Activated T-cell treated with anti-CD3 and anti-CD28 coated beads, Interleukin-2, amount 50 U/mL, for 4 hours (primary cell): Measurements from ENCODE around the gene NET1. TPM values are rescaled to one million over a fixed set of nuclear protein-coding genes. Genes with fewer than 3 reads are reported as not detected.
A peak's percentile ranks its signal among the peaks of the same experiment; 100 is the strongest.

Source experiments
- ATAC-seq, 2 donors: fragments of 200-7000 bp; cut with Tn5 transposase; one replicate each; pipeline ENCODE4 v1.10.0; 2021
- DNase-seq: peaks from one replicate; pipeline ENCODE4 v3.0.0-alpha.2; 2020
- H3K27me3 Mint-ChIP-seq: one replicate; pipeline ENCODE4 v1.8.0; 2021; ENCODE audit warnings: low read depth, mixed read lengths
- H3K36me3 Mint-ChIP-seq: one replicate; pipeline ENCODE4 v1.8.0; 2022; ENCODE audit warnings: mixed read lengths; ENCODE audit not compliant: insufficient read depth
- H3K4me1 Mint-ChIP-seq: one replicate; pipeline ENCODE4 v1.8.0; 2021; ENCODE audit warnings: low read depth, mixed read lengths
- H3K4me3 Mint-ChIP-seq: one replicate; pipeline ENCODE4 v1.8.0; 2021; ENCODE audit warnings: mild to moderate bottlenecking, moderate library complexity, mixed read lengths
- H3K9me3 Mint-ChIP-seq: one replicate; pipeline ENCODE4 v1.8.0; 2021; ENCODE audit warnings: mixed read lengths
- total RNA-seq, 3 donors: library from RNA; stranded (reverse); gene quantifications; one replicate each; pipeline ENCODE4 v1.2.1, GENCODE V29; 2021

The NET1 gene
- total RNA-seq, 3 donors from 2014 or later, result 12.7 to 35.4 (median 17.6) TPM

GRCh38 chr10:5443429-5443828 lies 31.1 kb downstream of the NET1 start:
- Mint-ChIP-seq H3K4me1 (peaks cover 33% of the 10 kb centered on the region), H3K36me3 (no peaks in the 10 kb centered on the region), H3K4me3 (no peak overlapping the region), H3K9me3 (no peaks in the 10 kb centered on the region), H3K27me3 (no peaks in the 10 kb centered on the region)
- ATAC-seq (peak in 1 of 2 donors; percentile 5), DNase-seq (no peak)

DNA sequence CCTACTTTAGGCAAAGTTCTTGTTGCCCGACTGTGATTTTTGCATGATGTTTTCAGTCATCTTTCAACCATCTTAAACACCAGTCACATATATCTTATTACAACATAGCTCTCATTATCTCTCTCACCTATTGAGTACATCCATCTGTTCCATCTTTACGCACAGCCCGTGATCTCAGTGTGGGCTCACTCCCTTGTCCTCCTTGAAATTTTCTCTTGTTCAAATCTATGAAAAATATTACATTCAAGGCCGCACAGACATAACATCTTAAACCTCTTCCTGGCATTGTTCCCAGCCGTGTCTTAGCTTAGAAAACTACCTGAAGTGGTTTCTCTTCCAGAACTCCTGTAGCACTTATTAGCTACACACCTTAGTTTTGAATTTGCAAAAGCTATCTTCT lies 32.6 kb downstream of the NET1 start:
- Mint-ChIP-seq H3K9me3 (no peaks in the 10 kb centered on the region), H3K4me3 (no peak overlapping the region), H3K4me1 (peaks cover 41% of the 10 kb centered on the region), H3K36me3 (no peaks in the 10 kb centered on the region), H3K27me3 (no peaks in the 10 kb centered on the region)
- ATAC-seq (no peak), DNase-seq (no peak)

GRCh38 chr10:5446390-5446926 lies 34.1 kb downstream of the NET1 start:
- Mint-ChIP-seq H3K4me1 (peaks cover 41% of the 10 kb centered on the region), H3K9me3 (no peaks in the 10 kb centered on the region), H3K27me3 (no peaks in the 10 kb centered on the region), H3K4me3 (peak overlapping the region; percentile 80), H3K36me3 (no peaks in the 10 kb centered on the region)
- DNase-seq (peak; percentile 74), ATAC-seq (peak; percentile 78 to 80)

DNA sequence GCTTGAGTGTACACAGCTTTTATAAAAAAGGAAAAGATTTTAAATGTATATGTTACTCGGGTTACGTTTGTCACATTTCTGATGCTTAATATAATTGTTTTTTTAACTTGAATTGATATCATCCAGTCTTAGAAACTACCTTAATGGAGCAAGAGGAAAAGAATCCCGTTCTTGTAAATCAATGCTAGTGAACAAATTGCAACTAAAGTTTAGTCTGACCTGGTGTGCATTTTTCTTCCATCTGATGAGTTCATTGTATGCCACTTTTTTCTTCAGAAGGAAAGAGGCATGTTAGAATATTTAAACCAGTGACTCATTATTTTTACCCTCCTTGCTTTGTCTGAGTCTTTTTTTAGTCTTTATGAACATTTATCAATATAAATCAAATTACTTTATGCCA lies 34.7 kb downstream of the NET1 start:
- DNase-seq, result no peak
- H3K9me3 Mint-ChIP-seq, result no peaks in the 10 kb centered on the region
- H3K27me3 Mint-ChIP-seq, result no peaks in the 10 kb centered on the region
- H3K4me1 Mint-ChIP-seq, result peaks cover 41% of the 10 kb centered on the region
- peak overlapping the region; percentile 80 for H3K4me3 Mint-ChIP-seq
- ATAC-seq, result peak in 1 of 2 donors; percentile 24
- no peaks in the 10 kb centered on the region for H3K36me3 Mint-ChIP-seq

GRCh38 chr10:5447611-5448071 lies 35.3 kb downstream of the NET1 start:
- peaks cover 38% of the 10 kb centered on the region for H3K4me1 Mint-ChIP-seq
- peak overlapping the region; percentile 80 for H3K4me3 Mint-ChIP-seq
- peak; percentile 82 to 84 for ATAC-seq
- no peaks in the 10 kb centered on the region for H3K9me3 Mint-ChIP-seq
- DNase-seq, result no peak
- H3K27me3 Mint-ChIP-seq, result no peaks in the 10 kb centered on the region
- peaks cover 4% of the 10 kb centered on the region for H3K36me3 Mint-ChIP-seq

- Mint-ChIP-seq H3K4me3 (no peak overlapping the region), H3K27me3 (no peaks in the 10 kb centered on the region), H3K4me1 (peaks cover 37% of the 10 kb centered on the region), H3K9me3 (no peaks in the 10 kb centered on the region), H3K36me3 (peaks cover 4% of the 10 kb centered on the region)
- DNase-seq, result no peak
- ATAC-seq, result no peak
Observed at GRCh38 chr10:5448333-5449001, 36.1 kb downstream of the NET1 start.

DNA sequence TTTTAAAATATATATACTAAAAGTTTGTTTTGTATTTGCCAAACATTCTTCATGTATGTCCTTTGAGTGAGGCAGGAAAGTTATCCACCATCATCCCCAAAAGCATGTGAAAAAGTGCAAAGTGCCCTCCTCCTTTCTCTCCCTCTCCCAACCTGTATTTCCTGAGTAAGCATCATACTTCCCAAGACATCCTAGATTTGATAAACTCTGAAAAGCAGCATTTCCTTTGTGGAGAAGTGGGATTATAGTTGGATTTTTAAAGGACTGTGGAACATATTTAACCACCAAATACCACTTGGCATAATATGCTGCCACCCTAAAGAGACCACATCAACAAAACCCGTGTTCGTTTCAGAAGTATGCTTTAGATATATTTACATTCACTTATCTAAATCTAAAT lies 36.9 kb downstream of the NET1 start:
- no peaks in the 10 kb centered on the region for H3K27me3 Mint-ChIP-seq
- no peaks in the 10 kb centered on the region for H3K9me3 Mint-ChIP-seq
- peaks cover 4% of the 10 kb centered on the region for H3K36me3 Mint-ChIP-seq
- H3K4me3 Mint-ChIP-seq, result no peak overlapping the region
- ATAC-seq, result no peak
- H3K4me1 Mint-ChIP-seq, result peaks cover 32% of the 10 kb centered on the region
- DNase-seq, result no peak

GRCh38 chr10:5449823-5450222 lies 37.5 kb downstream of the NET1 start:
- ATAC-seq (no peak), DNase-seq (no peak)
- Mint-ChIP-seq H3K36me3 (peaks cover 7% of the 10 kb centered on the region), H3K4me1 (peaks cover 32% of the 10 kb centered on the region), H3K9me3 (no peaks in the 10 kb centered on the region), H3K4me3 (no peak overlapping the region), H3K27me3 (no peaks in the 10 kb centered on the region)

DNA sequence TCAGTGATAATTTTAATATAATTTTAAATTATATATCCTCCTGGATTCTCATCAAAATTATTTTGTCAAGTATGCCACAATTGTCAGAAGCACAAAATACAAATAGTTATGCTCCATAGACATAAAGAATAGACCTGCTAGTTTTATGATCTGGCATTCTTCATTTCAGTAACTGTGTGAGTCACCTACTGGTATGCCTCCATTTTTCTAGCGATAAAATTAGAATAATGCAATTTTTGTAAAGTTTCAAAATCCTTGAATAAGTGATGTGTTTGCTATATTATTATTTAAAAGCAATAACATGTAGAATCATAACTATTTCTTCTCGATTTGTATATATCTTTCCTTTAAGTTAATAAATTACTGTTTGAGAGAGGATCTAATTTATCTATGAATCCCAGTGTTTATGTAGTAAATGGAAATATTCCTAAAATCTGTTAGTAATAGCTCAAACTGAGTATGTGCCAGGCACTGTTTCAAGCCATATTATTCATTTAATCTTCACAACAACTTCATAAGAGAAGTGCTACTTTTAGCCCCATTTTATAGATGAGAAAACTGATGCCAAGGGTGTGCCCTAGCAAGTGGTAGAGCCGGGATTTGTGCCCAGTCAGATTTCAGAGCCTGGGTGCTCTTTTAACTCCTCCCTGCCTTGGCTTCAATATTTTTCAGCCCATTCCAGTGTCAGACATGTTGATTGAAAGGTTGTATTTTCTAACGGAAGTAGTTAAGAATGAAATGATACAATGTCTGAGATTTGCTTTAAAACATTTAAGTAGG lies 38.4 kb downstream of the NET1 start:
- ATAC-seq, result no peak
- peaks cover 7% of the 10 kb centered on the region for H3K36me3 Mint-ChIP-seq
- H3K4me3 Mint-ChIP-seq, result no peak overlapping the region
- peaks cover 27% of the 10 kb centered on the region for H3K4me1 Mint-ChIP-seq
- H3K9me3 Mint-ChIP-seq, result no peaks in the 10 kb centered on the region
- H3K27me3 Mint-ChIP-seq, result no peaks in the 10 kb centered on the region
- DNase-seq, result no peak

- DNase-seq (no peak), ATAC-seq (no peak)
- H3K27me3 Mint-ChIP-seq, result no peaks in the 10 kb centered on the region
- peaks cover 10% of the 10 kb centered on the region for H3K4me1 Mint-ChIP-seq
- no peak overlapping the region for H3K4me3 Mint-ChIP-seq
- no peaks in the 10 kb centered on the region for H3K9me3 Mint-ChIP-seq
- peaks cover 13% of the 10 kb centered on the region for H3K36me3 Mint-ChIP-seq
Observed at GRCh38 chr10:5453749-5454489, 41.6 kb downstream of the NET1 start.

- H3K36me3 Mint-ChIP-seq, result peaks cover 13% of the 10 kb centered on the region
Observed at GRCh38 chr10:5456563-5456962, 44.2 kb downstream of the NET1 start.

GRCh38 chr10:5457741-5458140 lies 45.4 kb downstream of the NET1 start:
- Mint-ChIP-seq H3K4me3 (no peak overlapping the region), H3K27me3 (no peaks in the 10 kb centered on the region), H3K9me3 (no peaks in the 10 kb centered on the region), H3K4me1 (peaks cover 7% of the 10 kb centered on the region), H3K36me3 (peaks cover 9% of the 10 kb centered on the region)
- ATAC-seq (no peak), DNase-seq (no peak)

More at GRCh38 chr10:5456563-5456962, 44.2 kb downstream of the NET1 start:
- Mint-ChIP-seq H3K4me1 (peaks cover 7% of the 10 kb centered on the region), H3K4me3 (no peak overlapping the region), H3K27me3 (no peaks in the 10 kb centered on the region), H3K9me3 (no peaks in the 10 kb centered on the region)
- ATAC-seq (no peak), DNase-seq (no peak)

- DNase-seq, result no peak
- H3K9me3 Mint-ChIP-seq, result no peaks in the 10 kb centered on the region
- H3K4me1 Mint-ChIP-seq, result peaks cover 7% of the 10 kb centered on the region
- ATAC-seq, result no peak
- H3K4me3 Mint-ChIP-seq, result no peak overlapping the region
- peaks cover 9% of the 10 kb centered on the region for H3K36me3 Mint-ChIP-seq
- H3K27me3 Mint-ChIP-seq, result no peaks in the 10 kb centered on the region
Observed at GRCh38 chr10:5458425-5458824, 46.1 kb downstream of the NET1 start.
